ENCODE measurements around the gene SHANK3.
"Not testable (repeated sequence)": the region's sequence is repeated elsewhere in the genome, so short reads cannot be mapped to it uniquely, and the experiment has no call there.

Gene SHANK3

DNA sequence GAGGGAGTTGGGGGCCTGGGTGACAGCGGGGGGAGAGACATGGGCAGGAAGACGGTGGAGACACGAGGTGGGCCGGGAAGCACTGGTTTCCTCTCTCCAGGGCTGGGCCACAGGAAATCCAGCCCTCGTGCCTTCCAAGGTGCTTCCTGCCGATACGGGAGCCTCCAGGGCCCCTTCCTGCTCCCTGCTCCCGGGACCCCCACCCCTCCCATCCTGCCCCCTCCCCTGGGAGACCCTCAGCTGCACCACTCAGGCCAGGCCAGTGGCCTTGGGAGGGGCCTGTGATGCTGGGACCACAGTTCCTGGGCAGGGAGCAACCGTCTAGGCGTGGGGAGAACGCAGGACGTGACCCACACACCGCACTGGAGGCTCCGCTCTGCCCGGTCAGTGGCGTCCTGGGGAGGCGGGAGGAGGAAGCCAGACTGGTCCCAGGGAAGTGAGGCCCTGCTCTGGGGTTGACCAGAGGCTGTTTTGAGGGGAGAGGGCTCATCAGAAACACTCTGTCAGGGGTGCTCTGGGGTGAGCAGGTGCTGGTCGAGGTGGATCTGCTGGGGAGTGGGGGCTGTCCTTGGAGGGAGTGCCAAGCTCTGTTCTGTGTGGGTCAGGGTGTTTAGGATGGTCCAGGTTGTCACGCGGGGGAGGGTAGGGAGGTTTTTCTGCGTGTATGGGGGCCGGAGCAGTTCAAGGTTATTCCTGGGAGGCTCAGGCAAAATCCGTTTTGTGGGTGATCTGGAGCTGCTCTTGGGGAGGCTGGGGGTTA is at the start of gene SHANK3:
SHANK3 (plus strand) TSS at position 353 of the 760 bp plus-strand sequence.
- DNase-seq = no peak

- DNase-seq = no peak
Observed at GRCh38 chr22:50624347-50625130, 48.1 kb upstream of the SHANK3 start.

- DNase-seq = no peak
Observed at GRCh38 chr22:50625131-50625567, 47.5 kb upstream of the SHANK3 start.

DNA sequence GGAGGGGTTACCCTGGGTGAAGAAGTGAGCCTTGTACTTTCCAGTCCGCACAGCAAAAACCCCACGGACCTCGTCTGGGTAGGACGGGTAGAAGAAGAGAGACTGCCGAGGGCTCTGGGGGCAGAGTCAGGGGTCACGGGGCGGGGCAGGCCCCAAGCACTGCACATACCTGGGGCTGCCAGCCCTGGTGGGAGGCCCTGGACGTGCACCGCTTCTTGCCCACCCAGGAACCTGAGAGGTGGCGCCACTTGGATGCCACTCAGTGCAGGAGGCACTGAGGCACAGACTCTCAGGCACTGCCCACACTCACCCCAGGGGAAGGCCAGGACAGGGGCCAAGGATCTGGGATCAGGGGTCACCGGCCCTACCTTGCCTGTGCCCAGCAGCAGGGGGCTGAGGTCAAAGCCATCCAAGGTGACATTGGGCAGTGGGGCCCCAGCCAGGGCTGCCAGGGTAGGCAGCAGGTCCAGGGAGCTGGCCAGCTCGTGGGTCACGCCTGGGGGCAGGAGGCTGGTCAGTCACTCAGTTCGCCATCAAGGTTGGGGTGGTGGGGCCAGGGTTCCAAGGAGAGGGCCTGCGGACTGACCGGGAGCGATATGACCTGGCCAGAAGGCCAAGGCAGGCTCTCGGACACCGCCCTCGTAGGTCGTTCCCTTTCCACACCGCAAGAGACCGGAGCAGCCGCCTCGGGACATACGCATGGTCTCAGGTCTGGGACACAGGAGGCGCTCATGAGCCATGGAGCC is 46.9 kb upstream of the SHANK3 start:
- no peak for DNase-seq

DNA sequence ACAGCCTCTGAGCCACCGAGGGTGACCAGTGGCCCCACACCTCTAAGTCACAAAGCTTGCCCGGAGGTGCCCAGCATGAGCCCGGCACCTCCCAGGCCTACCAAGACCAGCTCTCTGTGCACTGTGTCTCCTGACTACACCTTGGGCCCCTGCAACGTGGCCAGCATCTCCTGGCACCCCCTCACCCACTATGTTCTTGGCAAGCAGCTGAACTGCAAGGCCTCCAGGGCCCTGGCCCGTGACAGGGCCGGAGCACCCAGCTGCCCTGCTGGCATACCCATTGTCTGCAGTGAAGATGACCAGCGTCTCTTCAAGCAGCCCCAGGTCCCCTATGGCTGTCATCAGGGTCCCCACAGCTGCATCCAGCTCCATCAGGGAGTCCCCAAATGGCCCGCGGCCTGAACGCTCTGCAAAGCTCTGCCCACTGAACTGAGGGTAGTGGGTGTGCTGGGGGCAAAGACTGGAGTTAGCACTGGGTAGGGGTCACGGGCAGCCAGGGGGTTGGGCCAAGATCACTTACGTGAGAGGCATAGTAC is 46.2 kb upstream of the SHANK3 start:
- DNase-seq = no peak

- DNase-seq = no peak
Observed at GRCh38 chr22:50626850-50627641, 45.6 kb upstream of the SHANK3 start.

- peak; percentile 4 for DNase-seq
Observed at GRCh38 chr22:50627642-50628542, 44.7 kb upstream of the SHANK3 start, which contains the start of gene ARSA. TSS of gene ARSA (minus strand) at chr22:50628152. CDS start at chr22:50627779, 373 bp downstream.

- DNase-seq = no peak
Observed at GRCh38 chr22:50628543-50629134, 44.0 kb upstream of the SHANK3 start.

DNA sequence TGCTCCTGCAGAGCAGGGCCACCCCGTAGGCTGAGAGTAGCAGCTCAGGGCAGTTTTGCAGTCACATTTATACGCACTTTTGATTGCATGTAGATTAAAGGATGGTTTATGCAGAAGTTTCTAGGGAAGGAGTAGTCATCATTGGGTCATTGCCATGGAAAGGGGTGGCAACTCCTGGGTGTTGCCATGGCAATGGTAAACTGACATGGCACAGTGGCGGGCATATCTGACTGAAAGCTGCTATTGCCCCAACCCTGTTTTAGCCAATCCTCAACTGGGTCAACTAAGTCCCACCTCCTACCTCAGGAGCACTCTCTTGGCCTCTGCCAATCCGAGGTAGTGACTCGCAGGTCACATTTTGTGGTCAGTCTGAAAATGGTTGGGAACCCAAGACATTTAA is 42.2 kb upstream of the SHANK3 start:
- DNase-seq = no peak

DNA sequence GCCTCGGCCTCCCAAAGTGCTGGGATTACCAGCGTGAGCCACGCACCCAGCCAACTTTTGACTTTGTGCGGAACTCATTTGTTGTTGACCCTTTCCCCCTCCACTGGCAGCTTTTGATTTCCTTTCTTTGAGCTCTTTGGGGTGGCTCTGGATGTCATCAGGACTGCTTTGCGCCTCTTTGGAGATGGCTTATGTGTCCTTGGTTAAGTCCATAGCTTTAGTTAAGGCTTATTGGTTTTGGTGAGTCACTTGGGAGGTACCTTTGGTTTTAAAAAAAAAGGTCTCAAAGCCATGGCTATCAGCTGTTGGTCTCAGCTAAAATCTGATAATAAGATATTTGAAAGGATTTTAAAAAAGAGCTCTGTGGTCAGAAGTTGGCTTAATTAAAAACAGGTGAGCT is 39.5 kb upstream of the SHANK3 start:
- no peak for DNase-seq

- DNase-seq = no peak
Observed at GRCh38 chr22:50633771-50634170, 38.9 kb upstream of the SHANK3 start.

GRCh38 chr22:50635591-50635990 is 37.0 kb upstream of the SHANK3 start:
- DNase-seq = no peak

DNA sequence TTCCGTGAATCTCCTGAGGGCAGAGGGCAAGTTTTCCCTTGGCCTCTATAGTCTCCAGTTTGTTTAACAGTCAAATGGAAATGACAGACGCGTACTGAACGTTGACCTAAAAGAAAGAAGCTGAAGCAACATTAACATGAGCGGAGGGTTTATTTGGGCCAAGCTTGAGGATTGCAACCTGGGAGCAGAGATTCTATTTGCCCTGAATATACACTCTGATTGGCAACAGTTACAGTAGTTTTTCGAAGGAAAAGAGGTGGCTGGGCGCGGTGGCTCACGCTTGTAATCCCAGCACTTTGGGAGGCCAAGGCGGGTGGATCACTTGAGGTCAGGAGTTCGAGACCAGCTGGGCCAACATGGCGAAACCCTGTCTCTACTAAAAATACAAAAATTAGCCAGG is 32.3 kb upstream of the SHANK3 start:
- not testable (repeated sequence) for DNase-seq

GRCh38 chr22:50640857-50641647 is 31.6 kb upstream of the SHANK3 start:
- no peak for DNase-seq

DNA sequence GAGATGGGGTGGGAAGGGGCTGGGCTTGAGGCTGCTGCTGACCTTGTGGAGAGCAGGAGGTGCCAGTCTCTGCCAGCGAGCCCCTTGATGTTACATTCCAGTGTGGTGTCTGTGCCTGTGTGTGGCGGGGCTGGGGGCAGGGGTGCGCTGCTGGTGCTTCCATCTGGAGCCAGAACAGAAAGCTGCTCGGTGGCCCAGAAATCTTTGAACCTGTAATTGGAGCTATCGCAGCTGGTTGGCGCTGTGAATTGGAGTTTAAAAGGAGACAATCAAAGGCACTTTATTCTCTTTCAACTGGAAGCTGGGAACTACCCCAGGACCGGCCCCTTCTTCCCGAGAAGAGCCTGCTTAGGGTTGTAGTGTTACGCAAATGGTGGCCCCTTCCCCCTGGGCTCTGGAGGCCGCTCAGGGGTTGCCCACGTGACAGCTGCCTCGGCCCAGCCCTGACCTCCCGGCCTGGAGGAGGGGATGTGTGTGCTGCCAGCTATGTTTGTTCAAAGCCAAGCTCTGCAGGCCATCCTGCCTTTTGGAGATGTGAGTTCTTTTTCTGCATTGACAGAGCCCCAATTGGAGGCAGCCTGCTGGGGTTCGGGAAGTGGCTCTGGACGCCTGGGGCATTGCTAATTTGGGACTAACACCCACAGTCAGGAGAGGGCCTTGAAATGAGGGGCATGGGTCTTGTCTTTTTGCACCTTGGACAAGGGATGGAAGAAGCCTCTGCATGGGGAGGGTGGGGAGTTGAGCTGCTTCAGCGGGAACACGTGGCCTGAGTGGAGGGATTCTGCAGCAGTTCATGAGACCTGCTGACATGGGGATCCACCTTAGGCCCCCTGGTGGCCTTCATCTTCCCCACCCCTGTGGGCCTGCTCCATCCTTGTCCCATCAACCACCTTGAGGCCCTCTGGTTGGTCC is 30.7 kb upstream of the SHANK3 start:
- DNase-seq = no peak

DNA sequence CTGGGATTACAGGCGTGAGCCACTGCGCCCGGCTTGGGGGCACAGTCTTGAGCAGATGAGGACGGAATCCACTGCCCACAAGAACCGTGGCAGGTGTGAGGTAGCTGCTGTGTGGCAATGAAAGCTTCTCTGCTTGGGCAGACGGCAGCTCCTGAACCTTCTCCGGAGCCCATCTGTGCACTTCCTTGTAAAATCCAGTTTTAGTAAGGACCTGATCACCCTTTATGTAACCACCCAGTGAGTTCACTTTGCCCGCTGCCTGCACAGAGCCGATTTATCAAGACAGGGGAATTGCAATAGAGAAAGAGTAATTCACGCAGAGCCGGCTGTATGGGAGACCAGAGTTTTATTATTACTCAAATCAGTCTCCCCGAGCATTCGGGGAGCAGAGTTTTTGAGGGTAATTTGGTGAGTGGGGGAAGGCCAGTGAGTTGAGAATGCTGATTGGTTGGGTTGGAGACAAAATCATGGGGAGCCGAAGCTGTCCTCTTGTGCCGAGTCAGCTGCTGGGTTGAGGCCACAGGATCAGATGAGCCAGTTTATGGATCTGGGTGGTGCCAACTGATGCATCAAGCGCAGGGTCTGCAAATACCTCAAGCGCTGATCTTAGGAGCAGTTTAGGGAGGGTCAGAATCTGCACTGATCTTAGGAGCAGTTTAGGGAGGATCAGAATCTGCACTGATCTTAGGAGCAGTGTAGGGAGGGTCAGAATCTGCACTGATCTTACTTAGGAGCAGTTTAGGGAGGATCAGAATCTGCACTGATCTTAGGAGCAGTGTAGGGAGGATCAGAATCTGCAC is 29.4 kb upstream of the SHANK3 start:
- DNase-seq = not testable (repeated sequence)

GRCh38 chr22:50643821-50644101 is 28.9 kb upstream of the SHANK3 start:
- DNase-seq = not testable (repeated sequence)

GRCh38 chr22:50653256-50653655 is 19.4 kb upstream of the SHANK3 start:
- DNase-seq = no peak

Measured in NCI-H524 treated with DMSO at 0.1 percent for 48 hours (cell line).